Upper lobe of left lung (tissue), 4 donors: Measurements from ENCODE around the gene RGS4.

Experiments
- CTCF ChIP-seq, 6 experiments: fragments of 450-650 bp in 4 of 6; fragments of 200-600 bp in 2 of 6; sonication (generic) in 2 of 6; IDR thresholded peaks; one replicate each; pipeline ENCODE4 v1.5.1; 2016 to 2019; ENCODE audit warnings: antibody characterized with exemption in 6 of 6
- EP300 ChIP-seq, 4 donors: sonication (generic); formaldehyde crosslinking; IDR thresholded peaks; one replicate each; pipeline ENCODE4 v1.5.1; 2017; ENCODE audit warnings: antibody characterized with exemption in 4 of 4, control low read depth in 2 of 4
- POLR2A ChIP-seq, 4 donors: fragments of 450-650 bp; IDR thresholded peaks; one replicate each; pipeline ENCODE4 v1.5.1; 2016 to 2017; ENCODE audit warnings: antibody characterized with exemption in 4 of 4, mild to moderate bottlenecking in 2 of 4
- POLR2AphosphoS5 ChIP-seq, 2 donors: sonication (generic); formaldehyde crosslinking; IDR thresholded peaks; one replicate each; pipeline ENCODE4 v1.5.1; 2017; ENCODE audit warnings: antibody characterized with exemption in 2 of 2

GRCh38 chr1:163115887-163116286, 46.7 kb downstream of the RGS4 start:
- TF ChIP-seq POLR2A (IDR thresholded peaks at IDR 0.05) (no peak), CTCF (IDR thresholded peaks at IDR 0.05) (no peak), POLR2AphosphoS5 (IDR thresholded peaks at IDR 0.05) (no peak), EP300 (IDR thresholded peaks at IDR 0.05) (no peak)
